Stimulated activated CD8-positive, alpha-beta memory T cell treated with anti-CD3 and anti-CD28 coated beads, Interleukin-4, amount 100 ng/mL, for 48 hours (primary cell): ENCODE measurements around the gene ISLR.
"Not testable (repeated sequence)": the region's sequence is repeated elsewhere in the genome, so short reads cannot be mapped to it uniquely, and the experiment has no call there.

Experiments
- DNase-seq: peaks from one replicate; pipeline ENCODE4 v3.0.0-alpha.2; 2020

The ISLR gene

GRCh38 chr15:74138642-74139041 is 34.9 kb upstream of the ISLR start:
- no peak for DNase-seq

- no peak for DNase-seq
These were observed 31.9 kb upstream of the ISLR start for GRCh38 chr15:74141591-74141990.

- no peak for DNase-seq
These were observed 29.2 kb upstream of the ISLR start for GRCh38 chr15:74144153-74144775.

GRCh38 chr15:74146277-74146800 is 27.2 kb upstream of the ISLR start:
- DNase-seq: no peak

- no peak for DNase-seq
These were observed 26.5 kb upstream of the ISLR start for GRCh38 chr15:74147051-74147450.

- no peak for DNase-seq
These were observed 17.6 kb upstream of the ISLR start for GRCh38 chr15:74155766-74156417.

GRCh38 chr15:74156678-74157411 is 16.7 kb upstream of the ISLR start:
- no peak for DNase-seq

- no peak for DNase-seq
These were observed 15.4 kb upstream of the ISLR start for GRCh38 chr15:74157868-74158827.

GRCh38 chr15:74158855-74159650 is 14.5 kb upstream of the ISLR start:
- DNase-seq: no peak

GRCh38 chr15:74159773-74160172 is 13.7 kb upstream of the ISLR start:
- DNase-seq: no peak

GRCh38 chr15:74160390-74160789 is 13.1 kb upstream of the ISLR start:
- not testable (repeated sequence) for DNase-seq

- DNase-seq: not testable (repeated sequence)
These were observed 11.3 kb upstream of the ISLR start for GRCh38 chr15:74162195-74162536.

- no peak for DNase-seq
These were observed 8.0 kb upstream of the ISLR start for GRCh38 chr15:74165461-74165860.

GRCh38 chr15:74167891-74168331 is 5.6 kb upstream of the ISLR start:
- DNase-seq: no peak

- no peak for DNase-seq
These were observed 4.8 kb upstream of the ISLR start for GRCh38 chr15:74168711-74169126.

GRCh38 chr15:74170071-74170844 is 3.3 kb upstream of the ISLR start:
- DNase-seq: no peak

- no peak for DNase-seq
These were observed 2.5 kb upstream of the ISLR start for GRCh38 chr15:74170875-74171578.

GRCh38 chr15:74171965-74172541 is 1.5 kb upstream of the ISLR start:
- DNase-seq: no peak

- DNase-seq: no peak
These were observed 670 bp upstream of the ISLR start for GRCh38 chr15:74172701-74173379.
